Ovary (tissue), 9 donors: Measurements from ENCODE around the gene USP31. TPM values are rescaled to one million over a fixed set of nuclear protein-coding genes. Genes with fewer than 3 reads are reported as not detected.

Experiments used
- DNase-seq, 5 donors: peaks; one replicate each; pipeline ENCODE4 v3.0.0-alpha.2; 2019 to 2020
- H3K27ac ChIP-seq, 2 donors: fragments of 200-600 bp; one replicate each; pipeline versions ENCODE4 v1.5.1 to v1.8.0; 2019 to 2022
- H3K27me3 ChIP-seq: fragments of 200-600 bp; one replicate; pipeline ENCODE4 v1.8.0; 2022
- H3K36me3 ChIP-seq: fragments of 200-600 bp; sonication (generic); one replicate; pipeline ENCODE4 v1.5.1; 2019
- H3K4me1 ChIP-seq: one replicate; pipeline ENCODE4 v1.8.1; 2013; ENCODE audit warnings: mild to moderate bottlenecking, moderate library complexity; ENCODE audit not compliant: insufficient read depth
- H3K4me3 ChIP-seq: fragments of 200-600 bp; sonication (generic); one replicate; pipeline ENCODE4 v1.5.1; 2017
- H3K9me3 ChIP-seq, 2 donors: fragments of 200-600 bp in 1 of 2; sonication (generic) in 1 of 2; one replicate each; pipeline versions ENCODE4 v1.5.1 to v1.8.1; 2013 to 2019; ENCODE audit warnings: mild to moderate bottlenecking in 1 of 2, moderate library complexity in 1 of 2
- EP300 ChIP-seq: sonication (generic); formaldehyde crosslinking; IDR thresholded peaks from one replicate; pipeline ENCODE4 v1.6.1; 2017; ENCODE audit warnings: antibody characterized with exemption
- POLR2A ChIP-seq: fragments of 450-650 bp; IDR thresholded peaks from one replicate; pipeline ENCODE4 v1.6.1; 2017; ENCODE audit warnings: antibody characterized with exemption, mild to moderate bottlenecking, moderate library complexity
- WGBS, 3 donors: extraction: QIAGEN DNeasy Blood & Tissue Kit in 1 of 3; methylation state at CpG; one replicate each; pipeline versions ENCODE4 v1.1.5 to v1.1.7; 2013 to 2017; 5-methylcytosine and 5-hydroxymethylcytosine counted together
- intact Hi-C, 4 donors: fragments of 100-400 bp; cut with DNase I; formaldehyde crosslinking; loops; one replicate each; pipeline versions ENCODE4 v1.11.0 to v1.15.1; 2022 to 2023
- polyA plus RNA-seq, 2 donors: library from polyadenylated mRNA; stranded (reverse); fragments of 200-250 nt in 1 of 2; fragments of 350-450 nt in 1 of 2; fragmentation: Illumina TruSeq in 1 of 2; extraction: RNeasy Lipid Tissue Mini Kit (QIAGEN cat#74804) in 1 of 2; gene quantifications; one replicate each; pipeline ENCODE4 v1.2.3, GENCODE V29; 2013 to 2014
- total RNA-seq, 7 donors: library from RNA; depleted of rRNA in 2 of 7; stranded (reverse); fragments of >200 nt in 2 of 7; fragmentation: NEBNext Ultra II Directional in 3 of 7; extraction: Animal tissue kit (Norgen Biotek cat#: 25700) in 3 of 7; gene quantifications; one replicate each; pipeline versions ENCODE4 v1.1.0 to v1.2.4, GENCODE V29; 2016 to 2023
- TF ChIP-seq, protein P1 (sequence below), 3 donors: fragments of 450-650 bp in 2 of 3; fragments of 200-600 bp in 1 of 3; IDR thresholded peaks; one replicate each; pipeline versions ENCODE4 v1.5.1 to v1.8.0; 2016 to 2022; ENCODE audit warnings: antibody characterized with exemption in 3 of 3, mild to moderate bottlenecking in 1 of 3
- donor health status: DM: no; HTN: no; CAD: no; lungs with moderate emphysema.
- donor health status: DM: no; HTN: no; CAD: no.
- donor health status: Bipolar disorder and iron deficiency.
- donor health status: DM: yes; HTN: yes; CAD: no.
- donor health status: DM: no; HTN: no; CAD: no.
- donor health status: DM: yes; HTN: yes; CAD: no.

Gene USP31
- total and polyA plus RNA-seq, 9 donors, result 1.5 to 10.6 (median 7.3) TPM

DNA sequence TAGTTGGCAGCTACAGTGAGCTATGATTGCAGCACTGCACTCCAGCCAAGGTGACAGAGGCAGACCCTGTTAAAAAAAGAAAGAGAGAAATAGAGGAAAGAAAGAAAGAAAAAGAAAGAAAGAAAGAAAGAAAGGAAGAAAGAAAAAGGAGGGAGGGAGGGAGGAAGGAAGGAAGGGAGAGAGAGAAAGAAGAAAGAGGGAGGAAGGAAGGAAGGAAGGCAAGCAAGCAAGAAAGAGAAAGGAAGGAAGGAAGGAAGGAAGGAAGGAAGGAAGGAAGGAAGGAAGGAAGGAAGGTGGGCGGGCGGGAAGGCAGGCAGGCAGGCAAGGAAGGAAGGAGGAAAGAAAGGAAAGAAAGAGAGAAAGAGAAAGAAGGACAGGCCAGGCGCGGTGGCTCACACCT, 32.3 kb upstream of the USP31 start:
- H3K27ac ChIP-seq, result no peak overlapping the region
- 89 to 93% (median 91%) methylated on average over 4 of the region's 4 CpGs for WGBS, 3 donors

GRCh38 chr16:23175651-23176050, 26.4 kb upstream of the USP31 start:
- no peaks in the 10 kb centered on the region for H3K9me3 ChIP-seq
- intact Hi-C loops, result no loop called here

More for the DNA sequence above, 32.3 kb upstream of the USP31 start:
- Histone ChIP-seq H3K4me3 (no peak overlapping the region), H3K36me3 (no peaks in the 10 kb centered on the region), H3K4me1 (peaks cover 10% of the 10 kb centered on the region), H3K9me3 (no peaks in the 10 kb centered on the region), H3K27me3 (no peaks in the 10 kb centered on the region)
- DNase-seq, result no peak
- TF ChIP-seq POLR2A, result no peak
- no peak for TF ChIP-seq EP300
- TF ChIP-seq, protein P1, sequence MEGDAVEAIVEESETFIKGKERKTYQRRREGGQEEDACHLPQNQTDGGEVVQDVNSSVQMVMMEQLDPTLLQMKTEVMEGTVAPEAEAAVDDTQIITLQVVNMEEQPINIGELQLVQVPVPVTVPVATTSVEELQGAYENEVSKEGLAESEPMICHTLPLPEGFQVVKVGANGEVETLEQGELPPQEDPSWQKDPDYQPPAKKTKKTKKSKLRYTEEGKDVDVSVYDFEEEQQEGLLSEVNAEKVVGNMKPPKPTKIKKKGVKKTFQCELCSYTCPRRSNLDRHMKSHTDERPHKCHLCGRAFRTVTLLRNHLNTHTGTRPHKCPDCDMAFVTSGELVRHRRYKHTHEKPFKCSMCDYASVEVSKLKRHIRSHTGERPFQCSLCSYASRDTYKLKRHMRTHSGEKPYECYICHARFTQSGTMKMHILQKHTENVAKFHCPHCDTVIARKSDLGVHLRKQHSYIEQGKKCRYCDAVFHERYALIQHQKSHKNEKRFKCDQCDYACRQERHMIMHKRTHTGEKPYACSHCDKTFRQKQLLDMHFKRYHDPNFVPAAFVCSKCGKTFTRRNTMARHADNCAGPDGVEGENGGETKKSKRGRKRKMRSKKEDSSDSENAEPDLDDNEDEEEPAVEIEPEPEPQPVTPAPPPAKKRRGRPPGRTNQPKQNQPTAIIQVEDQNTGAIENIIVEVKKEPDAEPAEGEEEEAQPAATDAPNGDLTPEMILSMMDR (IDR thresholded peaks at IDR 0.05), result no peak
- intact Hi-C loops, result loop anchor here in 2 of 4 donors (5.0 kb wide), 1 partner anchor 251 kb away; no protein-coding TSS in a partner anchor

DNA sequence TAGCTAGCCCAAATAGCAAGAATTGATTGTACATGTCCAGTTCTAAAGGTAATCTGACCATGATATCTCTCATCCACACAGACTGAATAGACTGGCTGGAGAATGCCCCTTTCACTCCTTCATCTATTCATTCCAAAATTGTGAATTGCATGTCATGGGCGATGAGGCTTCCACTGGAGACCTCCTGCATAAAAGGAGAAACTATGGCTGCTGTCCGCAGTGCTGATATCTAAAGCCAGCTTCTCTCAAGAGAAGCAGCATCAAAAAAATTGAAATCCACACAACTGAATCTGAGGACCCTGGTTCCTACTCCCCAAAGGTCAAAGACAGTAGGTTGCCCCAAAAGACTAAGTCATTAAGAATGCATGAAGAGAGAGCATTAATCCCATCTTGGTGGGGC, 25.4 kb upstream of the USP31 start:
- no peaks in the 10 kb centered on the region for H3K36me3 ChIP-seq
- 20 to 31% (median 20%) methylated on average over 2 of the region's 2 CpGs for WGBS, 3 donors
- intact Hi-C loops, result no loop called here
- H3K4me1 ChIP-seq, result no peaks in the 10 kb centered on the region
- H3K4me3 ChIP-seq, result no peak overlapping the region
- no peak for TF ChIP-seq EP300
- TF ChIP-seq POLR2A, result no peak
- TF ChIP-seq, protein P1 (IDR thresholded peaks at IDR 0.05), result no peak
- no peak for DNase-seq
- no peak overlapping the region for H3K27ac ChIP-seq
- no peaks in the 10 kb centered on the region for H3K9me3 ChIP-seq
- H3K27me3 ChIP-seq, result no peaks in the 10 kb centered on the region

More at GRCh38 chr16:23175651-23176050, 26.4 kb upstream of the USP31 start:
- Histone ChIP-seq H3K4me3 (no peak overlapping the region), H3K4me1 (no peaks in the 10 kb centered on the region), H3K27me3 (no peaks in the 10 kb centered on the region), H3K27ac (no peak overlapping the region), H3K36me3 (no peaks in the 10 kb centered on the region)
- TF ChIP-seq EP300, result no peak
- DNase-seq, result no peak

DNA sequence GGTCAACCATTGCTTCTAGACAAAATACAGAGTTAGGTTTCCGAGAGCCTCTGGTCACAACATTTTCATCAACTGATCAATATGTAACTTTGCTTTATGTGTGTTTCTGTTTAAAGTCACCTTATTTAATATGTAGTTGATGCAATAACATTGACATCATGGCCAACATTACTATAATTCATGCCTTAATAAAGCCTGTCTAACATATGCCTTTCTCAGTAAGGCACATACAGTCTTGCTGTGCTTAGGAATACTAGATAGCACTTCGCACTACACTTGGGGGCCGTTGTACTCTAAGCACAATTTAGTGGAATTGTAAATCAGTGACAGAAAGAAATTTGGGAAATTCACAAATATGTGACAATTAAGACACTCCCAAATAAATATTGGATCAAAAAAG, 23.7 kb upstream of the USP31 start:
- intact Hi-C loops, result no loop called here
- DNase-seq, result no peak
- Histone ChIP-seq H3K9me3 (no peaks in the 10 kb centered on the region), H3K27me3 (no peaks in the 10 kb centered on the region), H3K27ac (no peak overlapping the region), H3K4me1 (no peaks in the 10 kb centered on the region), H3K36me3 (no peaks in the 10 kb centered on the region), H3K4me3 (no peak overlapping the region)
- WGBS, 3 donors, result 61 to 81% (median 80%) methylated on average over 3 of the region's 3 CpGs
- TF ChIP-seq EP300 (no peak), POLR2A (no peak)
- TF ChIP-seq, protein P1 (IDR thresholded peaks at IDR 0.05), result no peak

- H3K27ac ChIP-seq, result no peak overlapping the region
- H3K36me3 ChIP-seq, result no peaks in the 10 kb centered on the region
- DNase-seq, result no peak
- H3K4me1 ChIP-seq, result no peaks in the 10 kb centered on the region
- TF ChIP-seq POLR2A, result no peak
- TF ChIP-seq, protein P1 (IDR thresholded peaks at IDR 0.05), result no peak
- no peak for TF ChIP-seq EP300
- intact Hi-C loops, result no loop called here
- no peaks in the 10 kb centered on the region for H3K27me3 ChIP-seq
- no peaks in the 10 kb centered on the region for H3K9me3 ChIP-seq
- 35 to 45% (median 35%) methylated on average over 7 of the region's 7 CpGs for WGBS, 3 donors
- no peak overlapping the region for H3K4me3 ChIP-seq
Measured at GRCh38 chr16:23172583-23172982, 23.3 kb upstream of the USP31 start.
